Pons (tissue), 1 donor: ENCODE results near the gene ZNF606.

ENCODE experiments used
- DNase-seq: peaks from one replicate; pipeline ENCODE4 v3.0.0-alpha.2; 2016; ENCODE audit warnings: low spot score

The ZNF606 gene

GRCh38 chr19:58002384-58003173 lies at the start of gene ZNF606:
Gene ZNF606 (minus strand): TSS chr19:58002820. CDS start chr19:58001319, 1,501 bp downstream.
- peak; percentile 75 for DNase-seq

DNA sequence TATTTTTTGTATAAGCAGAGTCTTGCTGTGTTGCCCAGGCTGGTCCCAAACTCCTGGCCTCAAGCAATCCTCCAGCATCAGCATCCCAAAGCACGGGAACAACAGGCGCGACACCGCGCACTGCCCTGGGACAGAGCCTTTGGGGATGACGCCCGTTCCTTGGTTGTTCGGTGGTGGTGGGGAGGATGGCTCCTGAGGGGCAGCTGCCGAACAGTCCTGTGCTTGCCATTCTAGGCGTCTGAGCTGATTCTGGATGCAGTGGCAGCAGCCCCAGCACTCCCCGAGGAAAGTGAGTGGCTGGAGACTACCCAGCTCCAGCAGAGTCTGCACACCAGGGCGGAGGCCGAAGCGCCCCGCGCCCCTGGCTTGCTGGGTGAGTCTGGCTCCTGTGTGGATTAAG lies 49.6 kb upstream of the ZNF606 start:
- DNase-seq = no peak

- DNase-seq = no peak
Observed at GRCh38 chr19:58047672-58048071, 45.1 kb upstream of the ZNF606 start.

GRCh38 chr19:58046856-58047255 lies 44.2 kb upstream of the ZNF606 start:
- DNase-seq = no peak

DNA sequence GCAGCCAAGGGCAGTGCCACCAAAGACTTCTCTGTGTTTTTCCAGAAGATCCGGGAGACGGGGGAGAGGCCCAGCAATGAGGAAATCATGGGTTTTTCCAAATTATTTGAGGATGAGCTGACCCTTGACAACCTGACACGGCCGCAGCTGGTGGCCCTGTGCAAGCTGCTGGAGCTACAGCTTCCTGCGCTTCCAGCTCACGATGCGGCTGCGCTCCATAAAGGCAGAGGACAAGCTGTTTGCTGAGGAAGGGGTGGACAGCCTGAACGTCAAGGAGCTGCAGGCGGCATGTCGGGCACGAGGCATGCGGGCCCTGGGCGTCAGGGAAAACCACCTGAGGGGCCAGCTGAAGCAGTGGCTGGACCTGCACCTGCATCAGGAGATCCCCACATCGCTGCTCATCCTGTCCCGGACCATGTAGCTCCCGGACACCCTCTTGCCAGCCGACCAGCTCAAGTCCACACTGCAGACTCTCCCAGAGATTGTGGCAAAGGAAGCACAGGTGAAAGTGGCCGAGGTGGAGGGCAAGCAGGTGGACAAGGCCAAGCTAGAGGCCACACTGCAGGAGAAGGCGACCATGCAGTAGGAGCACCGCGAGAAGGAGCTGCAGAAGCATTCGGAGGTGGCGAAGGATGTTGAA lies 42.9 kb upstream of the ZNF606 start:
- DNase-seq = no peak

- no peak for DNase-seq
Observed at GRCh38 chr19:58044886-58045285, 42.3 kb upstream of the ZNF606 start.

DNA sequence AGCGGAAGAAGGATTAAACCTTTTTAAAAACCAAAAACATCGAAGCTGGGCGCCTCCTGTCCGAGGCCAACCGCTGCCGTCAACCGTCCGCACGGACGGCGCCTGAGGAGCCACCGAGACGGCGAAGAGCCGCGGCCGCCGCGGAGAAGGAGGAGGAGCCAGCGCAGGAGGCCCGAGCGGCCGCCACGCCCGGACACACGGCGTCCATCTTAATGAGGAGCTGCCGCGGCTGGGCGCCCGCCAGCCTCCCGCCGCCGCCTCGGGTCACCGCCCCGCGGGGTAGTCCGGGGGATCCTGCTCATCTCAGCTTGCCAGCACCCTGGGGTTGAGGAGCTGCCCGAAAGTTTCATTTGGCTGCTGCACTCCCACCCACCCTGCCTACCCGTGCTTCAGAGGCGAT lies 41.8 kb upstream of the ZNF606 start:
- no peak for DNase-seq

- no peak for DNase-seq
Observed at GRCh38 chr19:58042495-58043340, 40.1 kb upstream of the ZNF606 start.

DNA sequence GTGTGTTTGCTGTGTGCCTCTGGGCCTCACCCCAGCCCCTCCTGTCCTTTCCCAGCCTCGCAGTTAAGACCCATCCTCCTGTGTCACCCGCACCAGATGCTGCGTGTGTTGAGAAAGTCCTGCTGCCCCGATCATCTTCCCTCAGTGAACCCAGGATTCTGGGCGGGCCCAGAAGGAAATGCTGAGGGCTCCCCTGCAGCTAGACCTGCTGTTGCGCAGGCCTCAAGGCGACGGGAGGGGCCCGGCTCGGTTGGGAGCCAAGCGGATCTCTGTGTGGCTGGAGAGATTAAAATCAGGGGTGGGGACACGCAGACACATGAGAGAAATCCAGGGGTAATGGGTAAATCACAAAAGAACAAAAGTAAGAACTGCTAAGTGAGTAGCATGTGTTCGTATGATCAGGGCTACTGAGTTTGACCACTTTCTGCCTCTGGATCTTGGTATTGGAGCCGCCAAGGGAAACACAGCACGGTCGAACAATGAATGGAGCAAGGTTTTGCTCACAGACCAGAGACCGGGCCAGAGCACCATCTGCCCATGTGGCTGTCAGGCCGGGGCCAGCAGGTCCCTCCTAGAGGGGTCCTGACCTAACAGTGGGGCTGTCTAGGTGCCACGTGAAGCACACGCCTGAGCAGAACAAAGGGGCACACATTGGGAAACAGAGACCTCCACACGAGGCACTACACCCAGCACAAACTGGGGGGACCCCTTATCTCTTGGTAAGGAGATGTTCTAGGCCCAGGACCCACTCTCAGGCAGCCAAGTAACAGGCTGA lies 38.3 kb upstream of the ZNF606 start:
- no peak for DNase-seq

DNA sequence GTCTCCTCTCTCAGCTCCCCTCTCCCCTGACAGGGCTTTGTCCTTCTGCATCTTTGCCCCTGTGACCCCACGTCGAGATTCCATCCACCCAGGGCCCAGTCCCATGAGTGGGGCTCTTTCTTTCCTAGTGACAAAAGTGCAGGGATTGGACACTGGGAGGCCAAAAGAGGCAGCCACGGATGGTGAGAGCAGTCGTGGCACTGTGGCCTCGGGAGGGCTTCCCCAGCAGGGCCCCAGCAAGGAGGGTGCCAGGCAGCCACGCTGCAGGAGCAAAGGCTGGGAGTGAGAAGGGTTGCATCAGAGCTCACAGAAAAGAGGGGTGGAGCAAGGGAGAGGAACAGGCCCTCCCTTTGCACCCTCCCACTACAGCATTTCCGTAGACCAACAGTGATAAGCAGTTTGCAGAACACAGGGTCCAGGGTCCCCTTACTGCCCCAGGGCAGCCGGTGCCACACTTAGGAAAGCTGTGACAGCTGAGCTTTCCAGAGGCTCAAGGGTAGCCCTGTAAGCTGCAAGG lies 36.1 kb upstream of the ZNF606 start:
- DNase-seq = no peak

DNA sequence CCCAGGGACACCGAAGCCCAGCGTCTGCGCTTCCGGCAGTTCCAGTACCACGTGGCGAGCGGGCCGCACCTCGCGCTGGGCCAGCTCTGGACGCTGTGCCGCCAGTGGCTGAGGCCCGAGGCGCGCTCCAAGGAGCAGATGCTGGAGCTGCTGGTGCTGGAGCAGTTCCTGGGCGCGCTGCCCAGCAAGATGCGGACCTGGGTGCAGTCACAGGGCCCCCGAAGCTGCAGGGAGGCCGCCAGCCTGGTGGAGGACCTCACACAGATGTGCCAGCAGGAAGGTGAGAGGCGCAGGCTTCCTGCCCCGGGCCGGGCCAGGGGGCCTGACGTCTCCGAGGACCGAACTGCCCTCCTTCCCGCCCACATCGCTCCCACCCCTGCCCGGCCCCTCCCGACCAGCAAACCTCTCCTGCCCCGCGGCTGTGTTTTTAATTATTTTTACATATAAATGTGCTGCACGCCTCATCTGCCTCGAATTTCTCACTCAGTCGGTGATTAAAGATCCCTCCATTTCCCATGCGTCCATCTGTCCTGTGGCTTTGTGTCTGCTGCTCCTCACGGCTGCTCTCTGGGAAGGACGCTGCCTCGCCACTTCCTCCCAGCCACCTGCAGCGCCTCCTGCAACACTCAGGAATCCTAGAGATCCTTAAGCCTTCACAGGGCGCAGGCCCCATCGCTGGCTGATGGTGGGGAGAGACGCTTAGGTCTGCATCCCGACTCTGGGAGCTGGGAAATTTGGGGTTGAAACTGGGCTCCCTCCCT lies 35.5 kb upstream of the ZNF606 start:
- DNase-seq = no peak

- no peak for DNase-seq
Observed at GRCh38 chr19:58035863-58036262, 33.2 kb upstream of the ZNF606 start.

DNA sequence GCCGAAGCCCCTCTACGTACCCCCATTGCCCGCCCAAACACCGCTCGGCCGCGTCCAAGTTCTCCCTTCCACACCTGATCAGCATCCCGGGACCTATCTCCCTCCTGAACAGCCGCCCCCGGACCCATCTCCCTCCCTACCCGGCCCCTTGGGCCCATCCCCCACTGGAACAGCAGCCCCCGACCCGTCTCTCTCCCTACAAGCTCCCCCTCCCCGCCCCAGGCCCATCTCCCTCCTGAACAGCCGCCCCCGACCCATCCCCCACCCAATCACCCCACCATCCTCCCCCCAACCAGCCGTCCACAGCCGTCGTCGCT lies 31.8 kb upstream of the ZNF606 start:
- no peak for DNase-seq

- peak; percentile 85 for DNase-seq
Observed at GRCh38 chr19:58033741-58034476, 31.3 kb upstream of the ZNF606 start, which contains the start of gene ZSCAN1. Gene ZSCAN1 (plus strand): TSS chr19:58034025. CDS start chr19:58037837, 3,812 bp downstream.

- no peak for DNase-seq
Observed at GRCh38 chr19:58024661-58025060, 22.0 kb upstream of the ZNF606 start.

DNA sequence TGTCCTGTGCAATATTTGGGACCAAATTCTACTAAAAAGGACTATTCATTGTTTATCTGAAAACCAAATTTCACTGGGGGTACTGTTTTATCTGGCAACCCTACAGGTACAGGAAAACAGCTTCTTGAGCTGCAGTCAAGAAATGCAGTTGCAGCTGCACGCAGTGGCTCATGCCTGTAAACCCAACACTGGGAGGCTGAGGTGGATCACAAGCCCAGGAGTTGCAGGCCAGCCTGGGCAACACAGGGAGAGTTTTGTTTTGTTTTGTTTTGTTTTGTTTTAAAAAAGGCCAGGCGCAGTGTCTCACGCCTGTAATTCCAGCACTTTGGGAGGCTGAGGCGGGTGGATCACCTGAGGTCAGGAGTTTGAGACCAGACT lies 19.7 kb upstream of the ZNF606 start:
- DNase-seq = no peak

DNA sequence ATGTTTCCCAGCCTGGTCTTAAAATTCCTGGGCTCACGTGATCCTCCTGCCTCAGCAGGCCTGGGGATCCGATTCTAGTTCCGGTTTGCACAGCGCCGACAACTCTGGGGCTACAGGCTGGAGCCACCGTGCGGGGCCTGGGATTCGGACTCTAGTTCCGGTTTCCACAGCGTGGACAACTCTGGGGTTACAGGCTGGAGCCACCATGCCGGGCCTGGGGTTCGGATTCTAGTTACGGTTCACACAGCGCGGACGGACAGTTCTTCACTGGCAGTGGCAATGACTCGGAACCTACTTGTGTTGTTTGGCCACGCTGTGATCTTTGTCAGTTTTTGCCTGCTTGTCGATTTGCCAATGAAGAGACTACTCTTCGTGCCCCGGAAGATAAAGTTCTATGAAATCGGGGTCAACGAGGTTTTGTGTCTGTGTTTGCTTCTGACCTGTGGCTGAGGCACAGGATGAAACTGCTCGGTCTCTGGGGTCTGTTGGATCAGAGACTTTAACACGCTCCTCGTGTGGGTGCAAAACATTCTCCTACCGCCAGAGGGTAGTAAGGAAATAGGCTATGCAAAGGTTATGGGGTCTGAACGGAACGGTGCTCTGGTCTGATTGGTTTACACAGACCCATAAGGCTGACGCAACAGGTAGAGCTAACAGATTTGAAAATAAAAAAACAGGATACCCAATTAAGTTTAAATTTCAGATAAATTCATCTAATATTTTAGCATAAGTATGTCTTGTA lies 19.1 kb upstream of the ZNF606 start:
- peak; percentile 79 for DNase-seq

GRCh38 chr19:58020129-58020528 lies 17.5 kb upstream of the ZNF606 start:
- DNase-seq = no peak

GRCh38 chr19:58014141-58014540 lies 11.5 kb upstream of the ZNF606 start:
- DNase-seq = no peak

GRCh38 chr19:58010507-58010906 lies 7.9 kb upstream of the ZNF606 start:
- no peak for DNase-seq
